H9 (cell line): Measurements from ENCODE around the gene TTC7B. TPM values are rescaled to one million over a fixed set of nuclear protein-coding genes. Genes with fewer than 3 reads are reported as not detected.

Source experiments
- DNase-seq: peaks from one replicate; pipeline ENCODE4 v3.0.0-alpha.2; 2017
- H2AFZ ChIP-seq: one replicate; pipeline ENCODE4 v1.6.1; 2013; ENCODE audit warnings: mild to moderate bottlenecking, low read length, control low read depth, moderate library complexity
- H2AK5ac ChIP-seq: 2 replicates; pipeline ENCODE4 v1.6.1; 2013; ENCODE audit warnings: low read length, control low read depth, mixed read lengths; ENCODE audit not compliant: insufficient read length
- H2BK120ac ChIP-seq: one replicate; pipeline ENCODE4 v1.6.1; 2013; ENCODE audit warnings: low read depth, mild to moderate bottlenecking, low read length, control low read depth, inconsistent platforms; ENCODE audit not compliant: poor library complexity, severe bottlenecking
- H2BK12ac ChIP-seq: 2 replicates; pipeline ENCODE4 v1.6.1; 2013; ENCODE audit warnings: low read length, control low read depth, mixed read lengths, low read depth; ENCODE audit not compliant: insufficient read length
- H2BK15ac ChIP-seq: 2 replicates; pipeline ENCODE4 v1.6.1; 2013; ENCODE audit warnings: low read depth, low read length, control low read depth
- H2BK20ac ChIP-seq: one replicate; pipeline ENCODE4 v1.6.1; 2013; ENCODE audit warnings: low read depth, mild to moderate bottlenecking, low read length, control low read depth, inconsistent platforms; ENCODE audit not compliant: poor library complexity, severe bottlenecking
- H2BK5ac ChIP-seq: 2 replicates; pipeline ENCODE4 v1.6.1; 2013; ENCODE audit warnings: low read length, control low read depth, mixed read lengths; ENCODE audit not compliant: insufficient read length
- H3K14ac ChIP-seq: 2 replicates; pipeline ENCODE4 v1.6.1; 2013; ENCODE audit warnings: low read length, control low read depth; ENCODE audit not compliant: insufficient read depth
- H3K18ac ChIP-seq: 2 replicates; pipeline ENCODE4 v1.6.1; 2013; ENCODE audit warnings: low read depth, mild to moderate bottlenecking, mixed read lengths, low read length, control low read depth; ENCODE audit not compliant: insufficient read length
- H3K23ac ChIP-seq: 2 replicates; pipeline ENCODE4 v1.6.1; 2013; ENCODE audit warnings: low read length, control low read depth, mixed read lengths, low read depth; ENCODE audit not compliant: insufficient read length
- H3K23me2 ChIP-seq: 2 replicates; pipeline ENCODE4 v1.6.1; 2013; ENCODE audit warnings: low read depth, mild to moderate bottlenecking, mixed read lengths, low read length, control low read depth; ENCODE audit not compliant: insufficient read length, poor library complexity, severe bottlenecking
- H3K27ac ChIP-seq: 2 replicates; pipeline ENCODE4 v1.5.1; 2013; ENCODE audit warnings: low read length, control low read depth, mixed read lengths, low read depth; ENCODE audit not compliant: insufficient read length
- H3K27me3 ChIP-seq: 2 replicates; pipeline ENCODE4 v1.6.1; 2013; ENCODE audit warnings: low read length, control low read depth, inconsistent platforms; ENCODE audit not compliant: insufficient read depth
- H3K4ac ChIP-seq: 2 replicates; pipeline ENCODE4 v1.6.1; 2013; ENCODE audit warnings: low read depth, mild to moderate bottlenecking, control low read depth, inconsistent platforms, low read length, moderate library complexity
- H3K4me1 ChIP-seq: 2 replicates; pipeline ENCODE4 v1.6.1; 2013; ENCODE audit warnings: low read length, control low read depth, inconsistent platforms; ENCODE audit not compliant: insufficient read depth
- H3K4me2 ChIP-seq: 2 replicates; pipeline ENCODE4 v1.6.1; 2013; ENCODE audit warnings: low read length, control low read depth, mixed read lengths; ENCODE audit not compliant: insufficient read length, insufficient read depth
- H3K56ac ChIP-seq: 2 replicates; pipeline ENCODE4 v1.6.1; 2013; ENCODE audit warnings: low read depth, mild to moderate bottlenecking, mixed read lengths, low read length, control low read depth; ENCODE audit not compliant: insufficient read length
- H3K79me1 ChIP-seq: 2 replicates; pipeline ENCODE4 v1.6.1; 2013; ENCODE audit warnings: low read depth, mild to moderate bottlenecking, moderate library complexity, low read length, control low read depth, inconsistent platforms; ENCODE audit not compliant: insufficient read depth, poor library complexity, severe bottlenecking
- H3K79me2 ChIP-seq: 2 replicates; pipeline ENCODE4 v1.6.1; 2013; ENCODE audit warnings: low read length, control low read depth, inconsistent platforms; ENCODE audit not compliant: insufficient read depth
- H3K9ac ChIP-seq: 2 replicates; pipeline ENCODE4 v1.6.1; 2013; ENCODE audit warnings: low read length, control low read depth, mixed read lengths; ENCODE audit not compliant: insufficient read length; ENCODE audit errors: extremely low read depth
- H3K9me3 ChIP-seq: one replicate; pipeline ENCODE4 v1.6.1; 2013; ENCODE audit warnings: low read depth, low read length, inconsistent platforms; ENCODE audit not compliant: control insufficient read depth
- H3T11ph ChIP-seq: one replicate; pipeline ENCODE4 v1.6.1; 2013; ENCODE audit warnings: mild to moderate bottlenecking, low read length, control low read depth, inconsistent platforms
- H4K20me1 ChIP-seq: one replicate; pipeline ENCODE4 v1.6.1; 2013; ENCODE audit not compliant: control insufficient read depth, insufficient read length, insufficient read depth
- H4K5ac ChIP-seq: 2 replicates; pipeline ENCODE4 v1.6.1; 2013; ENCODE audit warnings: low read depth, mild to moderate bottlenecking, mixed read lengths, low read length, control low read depth; ENCODE audit not compliant: insufficient read length
- H4K8ac ChIP-seq: replicated peaks from 2 replicates; pipeline ENCODE4 v1.6.1; 2013; ENCODE audit warnings: low read length, control low read depth, mixed read lengths, low read depth; ENCODE audit not compliant: insufficient read length
- H4K91ac ChIP-seq: 2 replicates; pipeline ENCODE4 v1.6.1; 2013; ENCODE audit warnings: low read depth, mild to moderate bottlenecking, moderate library complexity, mixed read lengths, low read length, control low read depth; ENCODE audit not compliant: insufficient read length
- H3K27ac Mint-ChIP-seq, 3 experiments: 2 replicates in 2 of 3; 3 replicates in 1 of 3; pipeline ENCODE4 v1.8.0; 2020 to 2021; ENCODE audit warnings: mixed read lengths in 3 of 3, mild to moderate bottlenecking in 1 of 3, moderate library complexity in 1 of 3
- H3K27me3 Mint-ChIP-seq: 2 replicates; pipeline ENCODE4 v1.8.0; 2021; ENCODE audit warnings: low read depth, mild to moderate bottlenecking, moderate library complexity, mixed read lengths
- H3K36me3 Mint-ChIP-seq, 3 experiments: 2 replicates in 2 of 3; 3 replicates in 1 of 3; pipeline ENCODE4 v1.8.0; 2020 to 2021; ENCODE audit warnings: low read depth in 3 of 3, mixed read lengths in 3 of 3; ENCODE audit not compliant: insufficient read depth in 1 of 3
- H3K4me1 Mint-ChIP-seq, 2 experiments: 2 replicates each; pipeline ENCODE4 v1.8.0; 2020; ENCODE audit warnings: mixed read lengths in 2 of 2
- H3K4me3 Mint-ChIP-seq, 2 experiments: 2 replicates in 1 of 2; 3 replicates in 1 of 2; pipeline ENCODE4 v1.8.0; 2020 to 2021; ENCODE audit warnings: mild to moderate bottlenecking in 2 of 2, mixed read lengths in 2 of 2, moderate library complexity in 1 of 2
- H3K9me3 Mint-ChIP-seq, 2 experiments: 2 replicates in 1 of 2; 3 replicates in 1 of 2; pipeline ENCODE4 v1.8.0; 2020; ENCODE audit warnings: mild to moderate bottlenecking in 2 of 2, mixed read lengths in 2 of 2, moderate library complexity in 1 of 2
- CTCF ChIP-seq: fragments of 200-600 bp; sonication (generic); conservative IDR thresholded peaks from 3 replicates; pipeline ENCODE4 v1.8.0; 2021; ENCODE audit warnings: antibody characterized with exemption, mild to moderate bottlenecking
- WGBS: extraction: QIAGEN DNeasy Blood & Tissue Kit; methylation state at CpG from one replicate; pipeline ENCODE4 v1.1.7; 2013; ENCODE audit warnings: missing lambda C conversion rate, low lambda C conversion rate, mixed read lengths; ENCODE audit not compliant: insufficient read length; ENCODE audit errors: extremely low coverage; 5-methylcytosine and 5-hydroxymethylcytosine counted together
- total RNA-seq: library from RNA; stranded (reverse); gene quantifications from 2 replicates; pipeline ENCODE4 v1.2.1, GENCODE V29; 2021

TTC7B gene
- total RNA-seq, 1 experiment from 2014 or later: 33.7 TPM

GRCh38 chr14:90678420-90678819, 137.8 kb downstream of the TTC7B start:
- no CpG with 5 or more reads among the region's 1 CpG for WGBS
- TF ChIP-seq CTCF: no peak
- H3T11ph ChIP-seq: no peak overlapping the region
- no peak overlapping the region for H3K14ac ChIP-seq
- DNase-seq: no peak
- H4K20me1 ChIP-seq: no peaks in the 10 kb centered on the region
- H2AFZ ChIP-seq: no peak overlapping the region
- no peaks in the 10 kb centered on the region; the same call in 1 of the 2 replicates for H3K4me1 ChIP-seq
- no peak overlapping the region for H4K8ac ChIP-seq
- H3K4me2 ChIP-seq: no peak overlapping the region
- H3K18ac ChIP-seq: no peak overlapping the region
- H2BK12ac ChIP-seq: no peak overlapping the region
- H2BK15ac ChIP-seq: no peak overlapping the region
- no peak overlapping the region for H2BK20ac ChIP-seq
- no peak overlapping the region for H3K56ac ChIP-seq
- Mint-ChIP-seq H3K4me3 (no peak overlapping the region), H3K27ac (no peak overlapping the region), H3K36me3 (no peaks in the 10 kb centered on the region; a peak in 1 of 7 replicates), H3K9me3 (no peaks in the 10 kb centered on the region), H3K27me3 (no peaks in the 10 kb centered on the region), H3K4me1 (peaks cover 20 to 22% of the 10 kb centered on the region in 2 experiments)
- H3K9ac ChIP-seq: no peak overlapping the region
- no peak overlapping the region for H3K4ac ChIP-seq
- no peak overlapping the region for H3K23ac ChIP-seq
- H3K27me3 ChIP-seq: no peaks in the 10 kb centered on the region
- no peak overlapping the region for H4K5ac ChIP-seq
- H2BK5ac ChIP-seq: no peak overlapping the region
- H2BK120ac ChIP-seq: no peak overlapping the region
- no peak overlapping the region for H2AK5ac ChIP-seq
- no peaks in the 10 kb centered on the region for H3K79me2 ChIP-seq
- H3K23me2 ChIP-seq: no peaks in the 10 kb centered on the region
- no peak overlapping the region for H4K91ac ChIP-seq
- H3K9me3 ChIP-seq: no peaks in the 10 kb centered on the region
- H3K27ac ChIP-seq: no peak overlapping the region
- H3K79me1 ChIP-seq: no peaks in the 10 kb centered on the region
